Measurements from ENCODE around the gene SH3BP2.

Gene SH3BP2

DNA sequence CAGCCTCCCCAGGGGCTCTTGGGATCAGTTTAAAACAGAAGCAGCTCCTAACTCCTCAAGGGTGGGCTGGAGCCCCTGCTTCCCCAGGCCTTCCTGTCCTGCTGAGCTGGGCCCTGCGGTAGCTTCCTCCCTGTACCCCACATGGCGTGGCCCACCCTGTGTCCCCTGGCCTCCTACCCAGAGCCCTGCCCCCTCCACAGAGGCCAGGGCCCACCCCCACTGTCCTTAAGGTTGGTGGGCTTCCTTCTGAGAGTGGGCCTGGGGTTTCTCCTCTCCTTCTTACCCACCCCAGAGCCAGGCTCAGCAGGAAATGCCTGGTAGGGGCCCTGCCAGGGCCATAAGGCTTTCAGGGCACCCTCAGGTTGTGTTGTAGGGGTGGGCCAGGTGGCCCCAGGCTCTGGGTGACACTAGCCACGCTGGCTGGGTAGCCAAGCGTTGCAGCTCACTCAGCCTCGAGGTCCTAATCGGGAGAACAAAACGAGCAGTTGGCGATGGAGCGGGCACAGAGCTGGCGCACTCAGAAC is 11.6 kb downstream of the SH3BP2 start:
- no peak for DNase-seq

DNA sequence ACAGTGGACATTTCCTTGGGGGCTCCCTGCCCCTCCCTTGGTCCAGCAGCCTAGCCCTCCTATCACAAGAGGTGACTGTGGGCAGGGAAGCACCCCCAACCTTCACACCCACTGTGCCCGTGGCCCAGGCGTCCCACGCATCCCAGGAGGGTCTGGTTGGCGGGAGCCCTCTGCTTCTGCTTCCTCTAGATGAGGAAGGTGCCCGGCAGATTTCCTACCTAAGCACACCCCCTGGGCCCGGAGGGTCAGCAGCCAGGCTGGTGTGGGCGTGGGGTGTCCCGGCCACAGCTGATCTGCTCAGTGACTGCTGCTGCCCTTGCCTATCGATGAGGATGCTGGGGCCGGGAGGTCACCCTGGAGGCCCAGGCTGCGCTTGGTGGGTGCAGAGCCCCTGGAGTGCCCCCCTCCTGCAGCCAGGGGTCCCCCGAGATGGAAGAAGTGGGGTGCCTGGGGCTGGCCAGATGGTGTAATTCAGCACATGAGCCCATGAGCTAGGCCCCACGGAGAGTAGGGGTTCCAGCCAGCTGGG is 12.2 kb downstream of the SH3BP2 start:
- no peak for DNase-seq

DNA sequence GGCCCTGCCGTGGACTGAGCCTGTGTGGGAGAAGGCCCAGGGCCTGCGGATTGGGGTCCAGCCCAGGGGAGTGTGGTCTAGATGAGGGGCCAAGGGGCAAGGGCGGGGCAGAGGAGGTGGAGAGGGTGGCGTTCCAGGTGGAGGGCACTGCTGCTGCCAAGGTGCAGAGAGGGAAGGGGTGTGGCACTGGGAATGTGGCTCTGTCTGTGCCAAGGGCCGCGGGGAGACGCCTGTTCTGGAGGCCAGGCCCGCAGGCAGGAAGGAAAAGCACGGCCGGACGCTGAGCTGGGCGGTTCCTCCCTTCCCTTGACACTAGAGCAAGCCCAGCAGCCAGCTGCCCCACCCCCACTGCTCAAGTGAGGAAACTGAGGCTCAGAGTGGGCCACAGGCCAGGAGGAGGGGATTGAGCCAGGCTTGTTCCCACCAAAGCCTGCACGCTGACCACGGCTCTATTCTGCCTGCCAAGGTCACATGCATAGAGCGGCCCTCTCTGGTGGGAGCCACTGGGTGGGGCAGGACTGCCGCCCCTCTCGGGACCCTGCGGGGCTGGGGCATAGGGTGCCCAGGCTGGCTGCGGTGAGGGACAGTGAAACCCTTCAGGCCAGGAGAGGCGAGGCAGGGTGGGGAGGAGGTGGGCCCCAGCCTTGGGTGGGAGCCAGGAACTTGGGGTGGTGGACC is 13.0 kb downstream of the SH3BP2 start:
- no peak for DNase-seq

DNA sequence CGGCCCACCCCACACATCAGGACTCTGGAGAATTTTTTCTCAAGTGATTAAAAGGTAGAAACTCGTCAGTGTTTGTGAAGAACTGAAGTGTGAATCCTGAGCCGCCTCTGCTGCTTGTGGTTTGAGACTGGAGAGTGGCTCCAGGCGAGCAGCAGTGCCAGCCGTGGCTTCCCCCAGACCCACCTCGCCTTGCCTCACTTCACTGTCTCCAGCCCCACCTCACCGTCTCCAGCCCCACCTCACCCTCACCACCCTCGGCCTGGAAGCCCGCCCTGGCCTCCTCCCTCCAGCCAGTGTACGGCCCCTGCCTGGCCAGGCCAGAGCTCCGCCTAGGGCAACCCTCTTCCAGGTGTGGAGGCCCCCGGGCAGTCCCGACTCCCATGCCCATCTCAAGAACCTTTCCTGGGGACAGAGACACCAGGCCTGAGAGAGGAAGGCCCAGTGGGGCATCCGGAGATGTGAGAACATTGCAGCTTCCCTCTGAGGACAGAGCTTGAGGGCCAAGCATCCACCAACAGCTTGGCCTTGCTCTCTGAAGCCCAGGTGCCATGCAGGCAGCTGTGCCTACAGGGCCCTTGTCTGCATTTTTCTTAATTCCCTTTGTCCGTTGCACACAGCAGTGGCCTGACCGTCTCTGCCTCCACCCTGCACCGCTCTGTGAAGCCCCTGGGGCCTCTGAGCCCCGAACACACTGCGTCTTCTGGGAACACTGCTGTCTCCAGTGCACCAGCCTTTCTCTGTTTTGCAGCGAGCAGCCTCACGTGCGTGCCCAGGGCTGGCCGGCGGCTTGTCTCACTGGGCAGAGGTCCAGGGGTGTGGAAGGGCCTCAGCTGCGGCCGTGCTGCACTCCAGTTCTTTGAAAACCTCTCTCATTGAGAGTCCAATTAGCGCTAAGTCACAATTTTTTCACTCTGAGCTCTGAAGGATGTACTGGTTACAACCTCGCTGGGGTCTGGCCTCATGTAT is 13.8 kb downstream of the SH3BP2 start:
- DNase-seq, result no peak

DNA sequence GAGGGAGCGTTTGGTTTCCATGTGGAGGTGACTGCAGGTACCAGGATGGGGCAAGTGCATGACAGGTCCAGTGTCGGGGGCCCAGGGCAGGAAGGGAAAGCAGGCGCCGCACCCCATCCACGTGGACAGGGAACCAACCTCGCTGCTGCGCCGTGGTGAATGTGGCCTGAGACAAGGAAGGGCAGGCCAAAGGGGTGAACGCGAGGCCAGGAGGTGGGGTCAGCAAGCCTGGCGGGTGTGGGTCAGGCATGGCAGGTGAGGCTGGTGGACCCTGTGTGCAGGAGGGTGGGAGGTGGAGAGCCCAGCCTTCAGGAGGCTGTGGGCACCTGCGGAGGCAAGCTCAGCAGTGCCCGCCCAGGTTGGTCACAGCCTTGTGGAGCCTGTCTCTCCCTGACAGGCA is 14.7 kb downstream of the SH3BP2 start:
- no peak for DNase-seq

DNA sequence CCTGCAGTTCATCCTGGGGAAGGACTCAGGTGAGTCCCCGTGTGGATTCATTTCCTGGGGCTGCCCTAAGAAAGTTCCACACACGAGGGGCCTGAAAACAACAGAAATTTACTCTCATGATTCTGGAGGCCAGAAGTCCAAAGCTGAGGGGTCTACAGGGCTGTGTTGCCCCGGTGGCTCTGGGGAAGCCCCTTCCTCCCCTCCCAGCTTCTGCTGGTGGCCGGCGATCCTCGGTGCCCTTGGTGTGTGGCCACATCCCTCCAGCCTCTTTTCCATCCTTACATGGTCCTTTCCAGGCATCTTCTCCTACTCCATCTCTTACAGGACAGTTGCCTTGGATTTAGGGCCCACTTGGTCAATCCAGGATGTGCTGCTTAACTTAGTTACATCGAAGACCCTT is 15.1 kb downstream of the SH3BP2 start:
- no peak for DNase-seq

DNA sequence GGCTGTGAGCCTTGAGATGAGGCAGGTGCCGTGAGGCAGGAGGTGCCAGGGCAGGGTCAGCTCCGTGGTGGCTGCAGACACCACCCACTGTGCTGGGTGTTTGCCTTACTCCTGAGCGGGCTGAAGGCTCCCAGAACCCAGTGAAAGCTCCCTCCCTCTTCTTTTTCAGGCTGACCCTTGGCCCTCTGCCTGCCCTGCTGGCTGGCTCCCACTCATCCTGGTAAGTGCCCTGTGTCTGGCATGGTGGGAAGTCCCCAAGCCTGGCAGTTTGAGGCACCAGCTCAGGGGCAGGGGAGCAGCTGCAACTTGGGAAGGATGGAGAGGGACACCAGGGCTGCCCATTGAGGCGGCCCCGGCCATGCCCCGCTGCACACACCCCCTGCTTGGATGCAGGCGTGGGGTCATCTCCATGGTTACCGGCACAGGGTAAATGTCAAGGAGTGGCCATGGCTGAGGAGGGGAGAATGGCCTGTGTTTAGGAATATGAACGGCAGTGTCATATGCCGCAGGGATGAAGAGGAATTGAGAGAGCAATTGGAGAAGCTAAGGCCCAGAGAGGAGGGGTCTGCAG is 16.8 kb downstream of the SH3BP2 start:
- no peak for DNase-seq

DNA sequence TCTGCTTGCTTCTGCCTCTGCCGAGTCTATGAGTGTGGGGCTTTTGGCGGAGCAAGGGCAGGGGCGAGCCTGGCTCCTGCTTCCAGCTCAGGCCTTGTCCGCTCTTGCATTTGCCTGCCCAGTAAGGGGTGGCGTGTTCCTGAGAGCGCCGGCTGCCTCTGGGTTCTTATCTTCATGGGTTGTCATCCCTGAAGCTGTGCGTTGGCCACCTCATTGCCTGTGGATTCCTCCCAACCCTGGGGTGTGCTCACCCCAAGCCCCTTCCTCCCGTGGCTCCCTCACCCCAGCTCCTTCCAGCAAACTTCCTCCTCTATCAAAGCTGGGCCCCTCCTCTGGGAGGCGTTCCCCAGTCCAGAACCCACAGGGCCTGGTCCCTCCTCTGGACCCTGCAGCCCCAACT is 17.5 kb downstream of the SH3BP2 start:
- DNase-seq, result no peak

DNA sequence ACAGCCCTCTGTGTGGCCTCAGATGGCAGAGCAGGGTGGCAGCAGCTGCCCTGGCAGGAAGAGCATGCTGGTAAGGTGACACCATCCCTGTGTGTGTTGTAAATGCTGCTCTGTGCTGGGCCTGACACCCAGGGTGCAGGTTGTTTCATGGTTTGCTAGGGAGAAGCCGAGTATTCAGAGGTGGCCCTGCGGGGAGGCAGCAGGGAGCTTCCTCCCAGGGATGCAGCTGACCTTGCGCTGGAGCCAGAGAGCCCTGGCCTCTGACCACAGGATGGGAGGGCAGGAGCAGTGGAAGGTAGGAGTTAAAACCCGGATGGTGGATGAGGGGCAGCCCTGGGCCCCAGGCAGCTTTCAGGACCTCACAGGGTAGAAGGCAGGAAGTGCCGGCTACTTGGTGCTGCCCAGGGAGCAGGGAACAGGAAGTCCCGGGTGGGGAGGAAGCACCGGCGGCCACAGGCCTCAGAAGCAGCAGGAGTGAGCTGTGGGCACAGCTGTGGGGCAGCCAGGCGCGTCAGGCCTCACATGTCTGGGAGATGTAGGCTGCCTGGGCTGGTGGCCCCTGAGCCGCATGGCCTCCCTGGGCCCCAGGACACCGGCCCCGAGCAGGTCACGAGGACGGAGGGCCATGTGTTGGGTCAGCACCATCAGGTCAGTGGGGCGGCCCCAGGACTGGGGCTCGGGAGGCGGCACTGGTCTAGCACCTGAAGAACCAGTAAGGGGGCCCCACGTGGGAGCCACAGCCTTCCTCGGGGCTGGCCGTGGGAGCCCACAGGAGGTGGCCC is 19.1 kb downstream of the SH3BP2 start:
- peak; percentile 74 for DNase-seq

DNA sequence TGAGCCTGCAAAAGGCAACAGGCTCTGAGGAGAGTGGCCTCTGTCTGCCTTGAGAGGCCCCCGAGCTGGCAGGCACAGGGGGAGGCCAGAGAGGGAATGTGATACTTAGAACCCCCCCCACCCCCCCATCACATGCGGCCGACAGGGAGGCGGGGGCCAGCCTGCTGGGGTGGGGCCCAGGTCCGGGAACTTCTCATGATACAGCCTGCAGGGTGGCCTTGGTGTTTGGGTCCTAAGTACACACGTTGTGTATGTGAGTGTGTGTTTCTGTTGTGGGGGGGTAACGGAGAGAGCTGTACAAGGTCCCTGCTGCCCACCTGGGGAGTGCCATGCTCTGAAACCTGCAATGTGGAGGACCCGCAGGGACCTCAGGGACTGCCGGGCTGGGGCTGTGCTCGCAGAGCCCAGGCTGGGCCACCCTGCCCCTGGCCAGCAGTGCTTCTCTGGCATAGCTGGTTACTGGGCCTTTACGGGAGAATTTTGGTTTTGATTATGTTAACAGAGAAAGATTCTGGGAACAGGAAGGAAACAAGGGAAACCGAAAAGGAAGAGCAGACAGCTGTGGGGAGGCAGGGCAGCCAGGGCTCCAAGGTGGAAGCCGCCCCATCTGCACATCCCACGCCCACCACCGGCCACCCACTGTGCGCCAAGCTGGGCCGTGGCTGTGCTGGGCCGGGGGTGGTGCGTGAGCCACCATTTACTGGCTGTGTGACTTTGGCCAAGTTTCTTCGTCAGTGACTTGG is 19.9 kb downstream of the SH3BP2 start:
- DNase-seq, result no peak

DNA sequence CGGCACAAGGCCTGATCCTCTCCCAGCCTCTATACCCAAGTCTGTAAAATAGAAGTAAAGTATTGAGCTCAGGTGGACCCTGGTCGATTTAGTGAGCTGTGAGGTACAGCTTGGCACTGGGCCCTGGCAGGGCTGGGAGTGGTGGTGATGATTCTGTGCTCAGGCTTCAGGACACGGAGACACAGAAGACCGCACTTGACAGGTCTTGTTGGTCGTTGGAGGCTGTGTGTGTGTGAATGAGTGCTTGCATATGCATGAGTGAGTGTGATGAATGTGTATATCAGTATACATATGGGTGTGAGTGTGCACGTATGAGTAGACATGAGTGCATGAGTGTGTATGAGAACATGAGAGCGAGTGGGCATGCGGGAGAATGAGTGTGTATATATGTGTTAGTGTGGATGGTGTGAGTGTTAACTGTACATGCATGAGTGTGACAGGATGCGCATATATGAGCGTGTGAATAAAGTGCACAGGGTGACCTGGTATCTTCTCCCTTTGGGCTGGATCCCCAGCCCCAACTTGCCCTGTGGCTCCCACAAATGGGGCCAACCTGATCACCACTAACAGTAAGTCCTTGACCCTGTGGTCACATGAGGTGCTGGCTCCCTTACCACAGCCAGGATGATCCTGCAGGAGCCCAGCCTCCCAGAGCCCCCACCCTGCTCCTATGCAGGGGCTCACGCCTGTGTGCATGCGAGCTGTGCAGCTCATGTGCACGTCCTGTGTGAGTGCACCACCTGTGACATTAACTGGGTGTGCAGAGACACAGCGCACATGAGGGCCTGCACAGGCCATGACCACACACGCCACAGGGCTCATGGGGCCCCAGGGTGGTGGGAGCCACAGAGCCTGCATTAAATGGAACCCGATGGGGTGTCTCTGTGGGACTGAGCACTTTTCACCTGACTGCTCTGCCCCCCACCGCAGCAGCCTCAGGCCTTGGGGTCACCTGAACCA is 20.8 kb downstream of the SH3BP2 start:
- DNase-seq, result no peak

DNA sequence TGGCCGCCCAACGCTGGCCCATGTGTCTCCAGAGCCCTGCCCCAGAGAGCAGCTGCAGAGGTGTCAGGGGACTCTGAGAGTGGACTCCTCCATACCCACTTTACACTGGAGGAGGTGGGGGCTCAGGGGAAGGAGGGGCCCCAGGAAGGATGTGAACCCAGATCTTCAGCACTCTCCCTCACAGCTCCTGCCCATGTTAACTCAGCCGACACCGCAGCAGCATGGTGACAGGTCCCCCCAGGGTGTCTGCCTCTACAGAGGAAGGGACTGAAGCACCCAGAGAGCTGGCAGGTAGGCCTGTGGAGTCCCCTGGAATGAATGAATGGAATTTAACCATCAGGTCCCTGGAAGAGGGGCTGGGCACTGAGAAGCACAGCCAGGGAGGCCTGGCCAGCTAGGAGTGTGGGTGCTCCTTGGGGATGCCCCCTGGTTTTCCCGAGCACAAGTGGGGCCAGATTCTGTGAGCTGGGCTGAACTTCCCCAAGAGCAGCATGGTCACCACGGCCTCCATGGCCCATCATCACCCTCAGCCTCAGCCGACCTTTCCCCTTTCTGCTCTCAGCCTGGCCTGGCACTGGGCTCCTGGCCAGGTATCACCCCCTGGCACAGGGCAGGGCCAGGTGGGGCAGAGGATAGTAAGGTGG is 21.9 kb downstream of the SH3BP2 start:
- DNase-seq, result no peak

DNA sequence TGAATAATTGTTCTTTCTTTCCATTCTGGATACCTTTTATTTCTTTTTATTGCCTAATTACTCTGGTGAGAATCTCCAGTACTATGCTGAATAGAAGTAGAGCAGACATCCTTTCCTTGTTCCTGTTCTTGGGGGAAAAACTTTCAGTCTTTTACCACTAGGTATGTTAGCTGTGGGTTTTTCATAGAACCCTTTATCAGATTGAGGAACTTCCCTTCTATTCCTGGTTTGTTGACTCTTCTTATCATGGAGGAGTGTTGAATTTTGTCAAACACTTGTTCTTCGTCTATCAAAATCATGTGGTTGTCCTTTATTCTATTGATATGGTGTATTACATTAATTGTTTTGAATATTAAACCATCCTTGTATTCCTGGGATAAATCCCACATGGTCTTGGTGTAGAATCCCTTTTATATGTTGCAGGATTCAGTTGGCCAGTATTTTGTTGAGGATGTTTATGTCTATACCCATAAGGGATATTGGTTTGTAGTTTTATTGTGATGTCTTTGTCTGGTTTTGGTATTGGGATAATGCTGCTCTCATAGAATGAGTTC is 23.6 kb downstream of the SH3BP2 start:
- DNase-seq, result no peak

DNA sequence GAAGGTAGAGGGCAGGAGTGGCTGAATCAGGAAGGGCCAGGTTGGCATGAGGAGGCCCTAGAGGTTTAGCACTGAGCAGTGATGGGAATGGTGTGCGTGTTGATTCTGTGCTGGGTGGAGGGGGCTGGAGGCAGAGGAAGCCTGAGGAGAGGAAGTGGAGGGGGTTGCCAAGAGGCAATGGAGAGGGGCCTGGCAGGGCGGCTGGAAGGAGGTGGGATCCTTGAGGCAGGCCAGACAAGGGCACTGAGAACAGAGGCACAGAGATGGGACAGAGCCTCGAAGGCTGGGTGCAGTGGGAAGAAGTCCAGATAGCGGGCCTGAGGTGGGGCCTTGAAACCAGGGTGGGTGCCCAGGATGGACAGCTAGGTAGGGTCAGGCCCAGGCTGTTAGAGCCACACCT is 24.3 kb downstream of the SH3BP2 start:
- DNase-seq, result no peak

DNA sequence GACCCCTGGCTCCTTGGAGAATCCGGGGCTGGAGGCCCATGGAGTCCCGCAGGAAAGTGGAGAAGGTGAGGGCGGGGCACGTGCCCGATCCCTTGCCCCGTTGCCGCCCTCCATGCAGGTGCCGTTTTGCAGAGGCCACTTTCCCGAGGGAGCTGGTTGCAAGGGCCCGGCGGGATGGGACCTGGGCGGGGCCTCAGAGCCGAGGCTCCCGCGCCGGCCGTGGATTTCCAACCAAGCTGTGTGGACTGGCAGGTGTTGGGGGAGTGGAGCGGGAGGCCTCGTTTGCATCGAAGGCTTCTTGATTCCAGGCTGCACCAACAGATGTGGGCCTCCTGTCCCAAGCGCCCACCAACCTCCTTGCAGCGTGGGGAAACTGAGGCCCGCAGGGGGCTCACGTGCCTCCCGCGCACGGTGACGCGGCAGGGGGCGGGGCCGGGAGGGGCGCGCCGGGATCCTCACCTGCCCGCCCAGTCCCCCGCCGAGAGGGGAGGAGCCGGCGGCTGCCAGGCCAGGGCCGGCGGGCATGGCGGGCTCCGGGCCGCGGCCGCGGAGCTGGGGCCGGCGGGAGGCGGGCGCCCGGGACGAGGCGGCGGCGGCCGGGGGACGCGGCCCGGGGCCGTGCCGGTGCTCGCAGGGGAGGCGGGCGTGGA is 24.9 kb downstream of the SH3BP2 start:
- DNase-seq, result peak; percentile 30

DNA sequence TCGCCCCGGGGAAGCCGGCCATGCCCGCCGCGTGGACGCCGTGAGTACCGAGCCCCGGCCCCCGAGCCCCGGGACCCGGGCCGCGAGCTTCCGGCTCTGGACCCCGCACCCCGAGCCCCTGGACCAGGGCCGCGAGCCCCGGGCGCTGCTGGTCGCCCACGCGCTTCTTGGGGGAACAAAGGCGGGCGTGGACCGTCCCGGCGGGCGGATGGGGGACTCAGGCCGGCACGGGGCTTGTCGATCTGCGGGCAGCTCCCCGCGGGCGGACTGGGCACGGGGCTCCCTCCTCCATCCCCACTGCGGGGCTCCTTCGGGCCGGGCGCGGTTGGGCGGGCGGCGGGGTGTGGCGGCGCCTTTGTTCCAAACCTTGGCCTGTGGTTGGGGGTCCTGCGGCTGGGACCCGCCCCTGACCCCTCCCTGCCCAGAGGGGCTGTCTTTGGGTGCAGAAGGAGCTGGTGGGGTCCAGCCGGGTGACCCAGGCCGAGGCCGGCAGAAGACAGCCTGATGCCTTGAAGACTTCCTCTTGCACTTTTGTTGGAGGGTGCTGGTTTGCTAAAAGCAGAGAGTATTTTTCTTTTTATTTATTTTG is 25.6 kb downstream of the SH3BP2 start:
- no peak for DNase-seq

DNA sequence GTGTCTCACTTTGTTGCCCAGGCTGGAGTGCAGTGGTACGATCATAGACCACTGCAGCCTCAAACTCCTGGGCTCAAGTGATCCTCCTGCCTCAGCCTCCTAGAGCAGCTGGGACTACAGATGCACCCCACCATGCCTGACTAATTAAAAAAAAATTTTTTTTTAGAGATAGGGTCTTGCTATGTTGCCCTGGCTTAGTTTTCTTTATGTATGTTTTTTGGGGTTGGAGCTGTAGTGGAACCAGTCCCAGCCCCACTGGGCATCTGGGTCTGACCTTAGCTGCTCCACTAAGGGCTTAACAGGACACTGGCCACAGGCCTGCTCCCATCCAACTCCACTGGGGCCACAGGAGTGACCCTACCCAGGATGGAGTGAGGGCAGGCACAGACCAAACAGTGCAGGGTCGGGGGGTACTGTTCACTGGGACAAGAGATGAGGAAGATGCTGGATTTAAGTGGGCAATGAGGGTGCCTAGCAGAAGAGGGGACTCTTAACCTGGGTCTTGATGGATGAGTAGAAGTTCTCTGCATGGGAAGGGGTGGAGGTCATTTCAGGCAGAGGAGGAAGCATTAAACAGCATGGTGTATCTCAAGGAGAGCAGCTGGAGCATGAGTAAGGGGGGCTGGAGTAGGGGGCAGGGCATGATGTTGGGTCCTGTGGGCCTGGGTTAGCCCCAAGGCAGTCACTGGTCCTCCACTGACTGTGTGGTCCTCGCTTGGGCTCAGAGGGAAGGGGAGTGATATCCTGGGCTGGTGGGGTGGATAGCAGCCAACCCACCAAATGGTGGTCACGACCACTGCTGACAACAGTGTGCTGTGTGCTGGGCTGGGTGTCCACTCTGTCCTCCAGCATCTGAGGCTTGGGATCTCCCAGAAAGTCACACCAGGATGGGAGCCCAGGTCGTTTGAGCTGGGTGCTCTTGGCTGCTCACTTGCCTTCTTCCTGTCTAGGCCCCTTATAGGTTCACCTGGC is 26.6 kb downstream of the SH3BP2 start:
- DNase-seq, result no peak

Data from fibroblast of skin of back (primary cell).